ENCODE data around the gene GSTM4. TPM values are rescaled to one million over a fixed set of nuclear protein-coding genes. Genes with fewer than 3 reads are reported as not detected.
A peak's percentile ranks its signal among the peaks of the same experiment; 100 is the strongest.

Gene GSTM4
- total RNA-seq, 1 experiment from 2014 or later, result 11.9 TPM

DNA sequence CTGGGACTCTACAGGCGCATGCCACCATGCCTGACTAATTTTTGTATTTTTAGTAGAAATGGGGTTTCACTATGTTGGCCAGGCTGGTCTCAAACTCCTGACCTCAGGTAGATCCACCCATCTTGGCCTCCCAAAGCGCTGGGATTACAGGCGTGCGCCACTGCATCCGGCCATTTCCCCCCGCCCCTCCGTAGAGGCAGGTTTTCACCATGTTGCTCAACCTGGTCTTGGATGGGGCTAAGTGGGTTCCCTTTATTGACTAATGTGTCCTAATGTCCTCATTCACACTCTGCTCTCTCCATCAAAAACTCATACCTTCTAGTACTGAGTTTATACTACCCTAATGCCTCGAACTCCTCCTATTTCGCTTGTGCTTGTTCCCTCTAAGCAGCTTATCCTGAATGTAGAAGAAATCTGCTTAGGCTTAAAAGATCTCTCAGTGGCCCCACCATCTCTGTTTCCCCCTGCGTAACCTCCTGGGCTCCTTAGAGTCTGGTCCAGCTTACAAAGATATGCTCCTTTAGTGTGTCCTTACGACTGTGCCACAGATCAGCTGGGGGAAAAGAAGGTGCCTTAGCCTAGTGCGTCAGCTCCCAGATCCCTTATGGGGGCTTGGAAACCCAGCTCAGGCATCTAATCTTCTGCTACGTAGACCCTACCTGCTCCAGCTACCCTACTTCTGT, 44.5 kb upstream of the GSTM4 start:
- ChIA-PET POLR2A (no interaction called here), CTCF (no interaction called here)
- intact Hi-C loops (cut with micrococcal nuclease; ENCODE audit: unreplicated experiment), result no loop called here
- Mint-ChIP-seq H3K36me3 (ENCODE audit: insufficient read depth, unreplicated experiment) (peaks cover 6% of the 10 kb centered on the region), H3K27ac (ENCODE audit: unreplicated experiment) (peak overlapping the region; percentile 53), H3K27me3 (ENCODE audit: insufficient read depth, unreplicated experiment) (no peaks in the 10 kb centered on the region), H3K9me3 (ENCODE audit: unreplicated experiment) (no peaks in the 10 kb centered on the region), H3K4me3 (ENCODE audit: unreplicated experiment) (no peak overlapping the region), H3K4me1 (ENCODE audit: low read depth, unreplicated experiment) (peaks cover 7% of the 10 kb centered on the region)
- Histone ChIP-seq H3K4me3 (ENCODE audit: low read depth, low read length) (no peak overlapping the region), H3K4me1 (peaks cover 13% of the 10 kb centered on the region), H3K27me3 (replicated peaks; ENCODE audit: control insufficient read depth, insufficient read depth, low read length) (no peaks in the 10 kb centered on the region), H3K9me3 (no peaks in the 10 kb centered on the region), H3K36me3 (ENCODE audit: control insufficient read depth, insufficient read depth, low read length) (no peaks in the 10 kb centered on the region)
- no peak for DNase-seq
- BruUV-seq (replicated peaks), result no TSS peak
- no peak for TF ChIP-seq CTCF (IDR thresholded peaks at IDR 0.05; ENCODE audit: insufficient read depth in 1 of 2, low read depth in 1 of 2, low read length in 1 of 2, severe bottlenecking in 1 of 2, unreplicated experiment in 1 of 2)

GRCh38 chr1:109613361-109614147, 42.3 kb upstream of the GSTM4 start:
- Mint-ChIP-seq H3K36me3 (ENCODE audit: insufficient read depth, unreplicated experiment) (peaks cover 6% of the 10 kb centered on the region), H3K4me1 (ENCODE audit: low read depth, unreplicated experiment) (peaks cover 19% of the 10 kb centered on the region), H3K4me3 (ENCODE audit: unreplicated experiment) (no peak overlapping the region), H3K27me3 (ENCODE audit: insufficient read depth, unreplicated experiment) (no peaks in the 10 kb centered on the region), H3K27ac (ENCODE audit: unreplicated experiment) (peak overlapping the region; percentile 45), H3K9me3 (ENCODE audit: unreplicated experiment) (no peaks in the 10 kb centered on the region)
- intact Hi-C loops (cut with micrococcal nuclease; ENCODE audit: unreplicated experiment), result no loop called here
- no peak overlapping the region for H3K4me3 ChIP-seq (ENCODE audit: low read depth, low read length)
- POLR2A ChIA-PET, result no interaction called here
- H3K27me3 ChIP-seq (replicated peaks; ENCODE audit: control insufficient read depth, insufficient read depth, low read length), result no peaks in the 10 kb centered on the region
- H3K9me3 ChIP-seq, result no peaks in the 10 kb centered on the region
- TF ChIP-seq CTCF (IDR thresholded peaks at IDR 0.05; ENCODE audit: insufficient read depth in 1 of 2, low read depth in 1 of 2, low read length in 1 of 2, severe bottlenecking in 1 of 2, unreplicated experiment in 1 of 2), result no peak
- DNase-seq, result no peak
- no TSS peak for BruUV-seq (replicated peaks)
- CTCF ChIA-PET, result no interaction called here
- no peaks in the 10 kb centered on the region for H3K36me3 ChIP-seq (ENCODE audit: control insufficient read depth, insufficient read depth, low read length)
- peaks cover 21% of the 10 kb centered on the region for H3K4me1 ChIP-seq

- POLR2A ChIA-PET, result no interaction called here
- peaks cover 19% of the 10 kb centered on the region for H3K4me1 ChIP-seq
- H3K36me3 ChIP-seq (ENCODE audit: control insufficient read depth, insufficient read depth, low read length), result no peaks in the 10 kb centered on the region
- BruUV-seq (replicated peaks), result no TSS peak
- H3K27me3 Mint-ChIP-seq (ENCODE audit: insufficient read depth, unreplicated experiment), result no peaks in the 10 kb centered on the region
- DNase-seq, result no peak
- intact Hi-C loops (cut with micrococcal nuclease; ENCODE audit: unreplicated experiment), result no loop called here
- H3K9me3 Mint-ChIP-seq (ENCODE audit: unreplicated experiment), result no peaks in the 10 kb centered on the region
- H3K4me3 ChIP-seq (ENCODE audit: low read depth, low read length), result no peak overlapping the region
- H3K27me3 ChIP-seq (replicated peaks; ENCODE audit: control insufficient read depth, insufficient read depth, low read length), result no peaks in the 10 kb centered on the region
- H3K4me1 Mint-ChIP-seq (ENCODE audit: low read depth, unreplicated experiment), result peaks cover 16% of the 10 kb centered on the region
- H3K9me3 ChIP-seq, result no peaks in the 10 kb centered on the region
- peaks cover 20% of the 10 kb centered on the region for H3K36me3 Mint-ChIP-seq (ENCODE audit: insufficient read depth, unreplicated experiment)
- CTCF ChIA-PET, result no interaction called here
- TF ChIP-seq CTCF (IDR thresholded peaks at IDR 0.05; ENCODE audit: insufficient read depth in 1 of 2, low read depth in 1 of 2, low read length in 1 of 2, severe bottlenecking in 1 of 2, unreplicated experiment in 1 of 2), result no peak
- no peak overlapping the region for H3K27ac Mint-ChIP-seq (ENCODE audit: unreplicated experiment)
- H3K4me3 Mint-ChIP-seq (ENCODE audit: unreplicated experiment), result no peak overlapping the region
Observed at GRCh38 chr1:109615879-109616278, 40.0 kb upstream of the GSTM4 start.
